Fibroblast of lung (primary cell): ENCODE data around the gene ZNF675. TPM values are rescaled to one million over a fixed set of nuclear protein-coding genes. Genes with fewer than 3 reads are reported as not detected.
"Not testable (repeated sequence)": the region's sequence is repeated elsewhere in the genome, so short reads cannot be mapped to it uniquely, and the experiment has no call there.

Experiments
- DNase-seq, 2 donors: peaks; one replicate each; pipeline versions ENCODE4 v3.0.0 to v3.0.0-alpha.2; 2010; ENCODE audit warnings: low read depth in 2 of 2
- H2AFZ ChIP-seq: 2 replicates; pipeline ENCODE4 v1.5.1; 2012; ENCODE audit warnings: low read length, control low read depth, inconsistent platforms
- H3K27ac ChIP-seq: 2 replicates; pipeline ENCODE4 v1.5.1; 2011; ENCODE audit warnings: low read length, control low read depth; ENCODE audit not compliant: insufficient read depth
- H3K27me3 ChIP-seq: 2 replicates; pipeline ENCODE4 v1.5.1; 2011; ENCODE audit warnings: mild to moderate bottlenecking, low read length; ENCODE audit not compliant: control insufficient read depth, insufficient read depth
- H3K36me3 ChIP-seq: 2 replicates; pipeline ENCODE4 v1.5.1; 2011; ENCODE audit warnings: low read length; ENCODE audit not compliant: control insufficient read depth, insufficient read depth
- H3K4me1 ChIP-seq: 2 replicates; pipeline ENCODE4 v1.5.1; 2011; ENCODE audit warnings: low read length; ENCODE audit not compliant: control insufficient read depth, insufficient read depth; ENCODE audit errors: extremely low read depth
- H3K4me2 ChIP-seq: 2 replicates; pipeline ENCODE4 v1.5.1; 2011; ENCODE audit warnings: low read length, control low read depth; ENCODE audit not compliant: insufficient read depth; ENCODE audit errors: extremely low read depth
- H3K4me3 ChIP-seq, 4 experiments: fragments of 200-600 bp in 1 of 4; sonication (generic) in 1 of 4; replicated peaks in 1 of 4; 2 replicates each; pipeline ENCODE4 v1.5.1; 2011 to 2016; ENCODE audit warnings: low read length in 4 of 4, low read depth in 3 of 4, mild to moderate bottlenecking in 3 of 4, control low read depth in 2 of 4, inconsistent platforms in 1 of 4, mixed read lengths in 1 of 4; ENCODE audit not compliant: insufficient read depth in 1 of 4; ENCODE audit errors: control extremely low read depth in 1 of 4
- H3K79me2 ChIP-seq: 2 replicates; pipeline ENCODE4 v1.5.1; 2012; ENCODE audit warnings: mild to moderate bottlenecking, low read length, inconsistent platforms; ENCODE audit not compliant: control insufficient read depth, insufficient read depth
- H3K9ac ChIP-seq: 2 replicates; pipeline ENCODE4 v1.5.1; 2011; ENCODE audit warnings: mild to moderate bottlenecking, low read length, control low read depth; ENCODE audit not compliant: insufficient read depth
- H3K9me3 ChIP-seq: 2 replicates; pipeline ENCODE4 v1.5.1; 2012; ENCODE audit warnings: low read depth, low read length; ENCODE audit not compliant: control insufficient read depth, insufficient read depth
- H4K20me1 ChIP-seq: 2 replicates; pipeline ENCODE4 v1.5.1; 2011; ENCODE audit warnings: low read length; ENCODE audit not compliant: control insufficient read depth, insufficient read depth; ENCODE audit errors: extremely low read depth
- EZH2 ChIP-seq: IDR thresholded peaks from 2 replicates; pipeline ENCODE4 v1.5.1; 2012; ENCODE audit warnings: low read length, control low read depth, mild to moderate bottlenecking; ENCODE audit errors: missing control alignments
- polyA plus RNA-seq, 2 donors: library from polyadenylated mRNA; depleted of rRNA in 1 of 2; stranded (reverse) in 1 of 2; unstranded in 1 of 2; fragments of >200 nt; gene quantifications; 2 replicates each; pipeline ENCODE4 v1.2.1, GENCODE V29; 2011 to 2012; ENCODE audit warnings: missing spikeins in 1 of 2
- total RNA-seq: library from RNA; depleted of rRNA; stranded (reverse); fragments of >200 nt; gene quantifications from 2 replicates; pipeline ENCODE4 v1.2.1, GENCODE V29; 2014
- TF ChIP-seq, protein P1 (sequence below), 2 donors: IDR thresholded peaks in 1 of 2; conservative IDR thresholded peaks in 1 of 2; 1 replicate in 1 of 2; 2 replicates in 1 of 2; pipeline ENCODE4 v1.5.1; 2011 to 2012; ENCODE audit warnings: low read length in 2 of 2, control low read depth in 1 of 2, inconsistent platforms in 1 of 2, low read depth in 1 of 2, mild to moderate bottlenecking in 1 of 2

ZNF675 gene
- total and polyA plus RNA-seq, 2 donors (not counting 1 experiment from before 2014, with no cell fraction given), result 3.2 to 6.6 TPM

DNA sequence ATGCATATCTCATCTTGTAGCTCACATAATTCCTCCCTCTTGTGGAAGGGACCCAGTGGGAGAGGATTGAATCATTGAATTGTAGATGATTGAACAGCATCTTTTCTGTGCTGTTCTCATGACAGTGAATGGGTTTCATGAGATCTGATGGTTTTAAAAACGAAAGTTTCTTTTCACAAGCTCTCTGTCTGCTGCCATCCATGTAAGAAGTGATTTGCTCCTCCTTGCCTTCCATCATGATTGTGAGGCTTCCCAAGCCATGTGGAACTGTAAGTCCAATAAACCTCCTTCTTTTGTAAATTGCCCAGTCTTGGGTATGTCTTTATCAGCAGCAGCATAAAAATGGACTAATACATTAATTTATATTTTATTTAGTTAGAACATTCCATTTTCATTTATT lies 19.6 kb upstream of the ZNF675 start:
- Histone ChIP-seq H3K27me3 (no peaks in the 10 kb centered on the region), H3K79me2 (no peaks in the 10 kb centered on the region), H3K4me2 (no peak overlapping the region), H3K9me3 (no peaks in the 10 kb centered on the region), H3K27ac (no peak overlapping the region), H3K4me1 (no peaks in the 10 kb centered on the region), H3K9ac (no peak overlapping the region), H3K4me3 (no peak overlapping the region), H2AFZ (no peak overlapping the region), H4K20me1 (no peaks in the 10 kb centered on the region), H3K36me3 (no peaks in the 10 kb centered on the region)
- no peak for DNase-seq
- no peak for TF ChIP-seq EZH2
- TF ChIP-seq, protein P1, sequence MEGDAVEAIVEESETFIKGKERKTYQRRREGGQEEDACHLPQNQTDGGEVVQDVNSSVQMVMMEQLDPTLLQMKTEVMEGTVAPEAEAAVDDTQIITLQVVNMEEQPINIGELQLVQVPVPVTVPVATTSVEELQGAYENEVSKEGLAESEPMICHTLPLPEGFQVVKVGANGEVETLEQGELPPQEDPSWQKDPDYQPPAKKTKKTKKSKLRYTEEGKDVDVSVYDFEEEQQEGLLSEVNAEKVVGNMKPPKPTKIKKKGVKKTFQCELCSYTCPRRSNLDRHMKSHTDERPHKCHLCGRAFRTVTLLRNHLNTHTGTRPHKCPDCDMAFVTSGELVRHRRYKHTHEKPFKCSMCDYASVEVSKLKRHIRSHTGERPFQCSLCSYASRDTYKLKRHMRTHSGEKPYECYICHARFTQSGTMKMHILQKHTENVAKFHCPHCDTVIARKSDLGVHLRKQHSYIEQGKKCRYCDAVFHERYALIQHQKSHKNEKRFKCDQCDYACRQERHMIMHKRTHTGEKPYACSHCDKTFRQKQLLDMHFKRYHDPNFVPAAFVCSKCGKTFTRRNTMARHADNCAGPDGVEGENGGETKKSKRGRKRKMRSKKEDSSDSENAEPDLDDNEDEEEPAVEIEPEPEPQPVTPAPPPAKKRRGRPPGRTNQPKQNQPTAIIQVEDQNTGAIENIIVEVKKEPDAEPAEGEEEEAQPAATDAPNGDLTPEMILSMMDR (conservative IDR thresholded peaks at IDR 0.05 in 1 of 2, IDR thresholded peaks at IDR 0.05 in 1 of 2; ENCODE audit: low read depth in 1 of 2, low read length in 2 of 2), result no peak

DNA sequence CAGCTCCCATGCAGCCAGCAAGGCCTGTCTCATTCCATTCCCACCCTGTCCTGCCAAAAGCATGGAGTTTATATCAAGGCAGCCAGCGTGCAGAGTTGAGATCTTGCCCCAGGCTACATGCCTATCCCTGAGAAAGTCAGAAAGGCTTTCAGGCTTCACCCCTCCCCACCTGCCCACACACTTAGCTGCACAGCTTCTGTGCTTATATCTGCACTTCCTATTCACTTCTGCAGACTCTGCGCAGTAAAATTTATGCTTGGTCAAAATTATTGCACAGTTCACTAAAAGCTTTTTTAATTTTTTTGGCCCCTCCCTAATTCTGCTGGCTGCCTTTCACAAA lies 12.5 kb upstream of the ZNF675 start:
- H3K4me1 ChIP-seq, result no peaks in the 10 kb centered on the region
- no peak overlapping the region for H3K4me3 ChIP-seq
- H2AFZ ChIP-seq, result no peak overlapping the region
- H3K79me2 ChIP-seq, result no peaks in the 10 kb centered on the region
- DNase-seq, result no peak
- H3K9me3 ChIP-seq, result no peaks in the 10 kb centered on the region
- no peaks in the 10 kb centered on the region for H4K20me1 ChIP-seq
- H3K27ac ChIP-seq, result no peak overlapping the region
- TF ChIP-seq, protein P1 (conservative IDR thresholded peaks at IDR 0.05 in 1 of 2, IDR thresholded peaks at IDR 0.05 in 1 of 2; ENCODE audit: low read depth in 1 of 2, low read length in 2 of 2), result no peak
- no peak for TF ChIP-seq EZH2
- H3K36me3 ChIP-seq, result no peaks in the 10 kb centered on the region
- no peak overlapping the region for H3K4me2 ChIP-seq
- no peaks in the 10 kb centered on the region for H3K27me3 ChIP-seq
- H3K9ac ChIP-seq, result no peak overlapping the region

DNA sequence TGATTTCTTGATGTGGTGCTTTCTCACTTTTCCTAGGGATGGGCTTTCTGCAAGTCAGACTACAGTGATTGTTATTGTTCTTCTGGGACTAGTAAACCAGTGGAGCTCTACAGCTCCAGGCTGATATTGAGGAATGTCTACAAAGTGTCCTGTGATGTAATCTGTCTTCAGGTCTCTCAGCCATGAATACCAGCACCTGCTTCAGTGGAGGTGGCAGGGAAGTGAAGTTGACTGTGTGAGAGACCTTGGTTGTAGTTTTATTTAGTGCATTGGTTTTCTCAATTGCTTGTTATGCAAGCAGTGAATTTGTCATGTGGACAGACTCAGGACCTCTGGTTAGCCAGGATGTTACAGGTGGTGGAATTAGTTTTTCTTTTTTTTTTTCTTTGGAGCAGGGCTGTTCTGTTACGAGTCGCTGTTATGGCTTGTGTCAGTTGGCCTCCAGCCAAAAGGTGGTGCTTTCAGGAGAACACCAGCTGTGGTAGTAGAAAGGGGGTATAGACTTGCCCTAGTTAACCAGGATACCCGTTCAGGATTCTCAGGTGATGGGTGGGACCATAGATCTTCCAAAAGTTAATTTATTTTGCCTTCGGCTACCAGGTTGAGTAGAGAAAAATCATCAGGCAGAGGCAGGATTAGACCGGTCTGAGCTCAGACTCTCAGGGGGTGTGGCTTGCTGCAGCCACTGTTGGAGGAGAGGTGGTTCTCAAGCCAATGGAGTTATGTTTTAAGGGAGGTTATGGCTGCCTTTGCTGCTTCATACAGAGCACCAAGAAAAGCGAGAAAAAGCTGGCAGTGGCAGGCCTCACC lies 11.9 kb upstream of the ZNF675 start:
- H3K4me3 ChIP-seq, result no peak overlapping the region
- no peaks in the 10 kb centered on the region for H3K79me2 ChIP-seq
- no peak overlapping the region for H3K9ac ChIP-seq
- TF ChIP-seq, protein P1 (conservative IDR thresholded peaks at IDR 0.05 in 1 of 2, IDR thresholded peaks at IDR 0.05 in 1 of 2; ENCODE audit: low read depth in 1 of 2, low read length in 2 of 2), result no peak
- TF ChIP-seq EZH2, result no peak
- H3K4me1 ChIP-seq, result no peaks in the 10 kb centered on the region
- no peaks in the 10 kb centered on the region for H3K36me3 ChIP-seq
- H3K27ac ChIP-seq, result no peak overlapping the region
- H3K4me2 ChIP-seq, result no peak overlapping the region
- H3K27me3 ChIP-seq, result no peaks in the 10 kb centered on the region
- H4K20me1 ChIP-seq, result no peaks in the 10 kb centered on the region
- no peaks in the 10 kb centered on the region for H3K9me3 ChIP-seq
- H2AFZ ChIP-seq, result no peak overlapping the region
- DNase-seq, result no peak

DNA sequence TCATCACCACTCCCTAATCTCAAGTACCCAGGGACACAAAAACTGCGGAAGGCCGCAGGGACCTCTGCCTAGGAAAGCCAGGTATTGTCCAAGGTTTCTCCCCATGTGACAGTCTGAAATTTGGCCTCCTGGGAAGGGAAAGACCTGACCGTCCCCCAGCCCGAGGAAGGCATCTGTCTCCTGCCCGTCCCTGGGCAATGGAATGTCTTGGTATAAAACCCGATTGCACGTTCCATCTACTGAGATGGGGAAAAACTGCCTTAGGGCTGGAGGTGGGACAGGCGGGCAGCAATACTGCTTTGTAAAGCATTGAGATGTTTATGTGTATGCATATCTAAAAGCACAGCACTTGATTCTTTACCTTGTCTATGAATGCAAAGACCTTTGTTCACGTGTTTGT lies 5.9 kb upstream of the ZNF675 start:
- not testable (repeated sequence) for H3K79me2 ChIP-seq

More for the DNA sequence above, 5.9 kb upstream of the ZNF675 start:
- not testable (repeated sequence) for H3K4me1 ChIP-seq, H2AFZ ChIP-seq, H4K20me1 ChIP-seq, H3K4me2 ChIP-seq, DNase-seq, H3K4me3 ChIP-seq, H3K9me3 ChIP-seq, H3K27ac ChIP-seq, H3K9ac ChIP-seq, H3K36me3 ChIP-seq, H3K27me3 ChIP-seq
